Astrocyte (in vitro differentiated cells and primary cell): ENCODE data around the gene FTO. TPM values are rescaled to one million over a fixed set of nuclear protein-coding genes. Genes with fewer than 3 reads are reported as not detected.

Source experiments
- DNase-seq: peaks from one replicate; pipeline ENCODE4 v3.0.0-alpha.2; 2010; ENCODE audit warnings: low read depth
- FAIRE-seq: peaks from 2 replicates; lab custom pipeline; 2011; peaks lifted over from hg19 to GRCh38; lab: Jason Lieb, UNC
- H2AFZ ChIP-seq: 2 replicates; pipeline ENCODE4 v1.6.0; 2012; ENCODE audit warnings: low read depth, low read length, inconsistent platforms
- H3K27ac ChIP-seq: 2 replicates; pipeline ENCODE4 v1.5.1; 2011; ENCODE audit warnings: low read depth, low read length, inconsistent platforms
- H3K27me3 ChIP-seq: 2 replicates; pipeline ENCODE4 v1.6.0; 2011; ENCODE audit warnings: low read length, inconsistent platforms; ENCODE audit not compliant: insufficient read depth
- H3K36me3 ChIP-seq: 2 replicates; pipeline ENCODE4 v1.5.1; 2011; ENCODE audit warnings: low read length, inconsistent platforms; ENCODE audit not compliant: insufficient read depth
- H3K4me1 ChIP-seq: 2 replicates; pipeline ENCODE4 v1.5.1; 2011; ENCODE audit warnings: low read length, inconsistent platforms; ENCODE audit not compliant: insufficient read depth
- H3K4me2 ChIP-seq: 2 replicates; pipeline ENCODE4 v1.6.0; 2012; ENCODE audit warnings: low read length, inconsistent platforms
- H3K4me3 ChIP-seq: 2 replicates; pipeline ENCODE4 v1.5.1; 2011; ENCODE audit warnings: low read depth, mild to moderate bottlenecking, low read length, inconsistent platforms; ENCODE audit not compliant: insufficient read depth
- H3K79me2 ChIP-seq: 2 replicates; pipeline ENCODE4 v1.6.0; 2012; ENCODE audit warnings: mild to moderate bottlenecking, low read length, inconsistent platforms; ENCODE audit not compliant: insufficient read depth
- H3K9ac ChIP-seq: 2 replicates; pipeline ENCODE4 v1.6.0; 2012; ENCODE audit warnings: mild to moderate bottlenecking, low read length, inconsistent platforms
- H3K9me3 ChIP-seq: 2 replicates; pipeline ENCODE4 v1.5.1; 2012; ENCODE audit warnings: low read depth, mild to moderate bottlenecking, low read length, inconsistent platforms; ENCODE audit not compliant: insufficient read depth
- H4K20me1 ChIP-seq: 2 replicates; pipeline ENCODE4 v1.6.0; 2012; ENCODE audit warnings: low read length, inconsistent platforms; ENCODE audit not compliant: insufficient read depth
- H3K27ac Mint-ChIP-seq: one replicate; pipeline ENCODE4 v1.8.0; 2021; ENCODE audit warnings: mild to moderate bottlenecking, mixed read lengths; ENCODE audit not compliant: unreplicated experiment
- H3K27me3 Mint-ChIP-seq: one replicate; pipeline ENCODE4 v1.8.0; 2021; ENCODE audit warnings: low read depth, mixed read lengths; ENCODE audit not compliant: unreplicated experiment
- H3K36me3 Mint-ChIP-seq: one replicate; pipeline ENCODE4 v1.8.0; 2021; ENCODE audit warnings: low read depth, mixed read lengths; ENCODE audit not compliant: unreplicated experiment
- H3K4me1 Mint-ChIP-seq: one replicate; pipeline ENCODE4 v1.8.0; 2021; ENCODE audit warnings: low read depth, mixed read lengths; ENCODE audit not compliant: unreplicated experiment
- H3K4me3 Mint-ChIP-seq: one replicate; pipeline ENCODE4 v1.8.0; 2021; ENCODE audit warnings: mild to moderate bottlenecking, moderate library complexity, mixed read lengths; ENCODE audit not compliant: unreplicated experiment
- H3K9me3 Mint-ChIP-seq: one replicate; pipeline ENCODE4 v1.8.0; 2021; ENCODE audit warnings: mild to moderate bottlenecking, mixed read lengths; ENCODE audit not compliant: unreplicated experiment
- CTCF ChIP-seq: IDR thresholded peaks from 2 replicates; pipeline ENCODE4 v1.5.1; 2011; ENCODE audit warnings: low read depth, mild to moderate bottlenecking, inconsistent platforms, low read length, moderate library complexity; ENCODE audit not compliant: insufficient read depth
- EZH2 ChIP-seq: IDR thresholded peaks from 2 replicates; pipeline ENCODE4 v1.6.1; 2012; ENCODE audit warnings: mild to moderate bottlenecking, low read length, inconsistent platforms; ENCODE audit not compliant: insufficient read depth
- total RNA-seq: library from RNA; stranded (reverse); gene quantifications from 2 replicates; pipeline ENCODE4 v1.2.1, GENCODE V29; 2021

Gene FTO
- total RNA-seq, 1 donor from 2014 or later = 73.1 TPM

GRCh38 chr16:54112451-54113206 is 408.7 kb downstream of the FTO start:
- H3K27me3 ChIP-seq = no peaks in the 10 kb centered on the region
- FAIRE-seq (no peak), DNase-seq (no peak)
- H3K27ac Mint-ChIP-seq = no peak overlapping the region
- H3K9me3 Mint-ChIP-seq = peaks cover 3% of the 10 kb centered on the region
- no peak overlapping the region for H2AFZ ChIP-seq
- H3K4me3 ChIP-seq = no peak overlapping the region
- H3K27ac ChIP-seq = no peak overlapping the region
- H3K36me3 ChIP-seq = no peaks in the 10 kb centered on the region
- no peak overlapping the region for H3K4me3 Mint-ChIP-seq
- H3K36me3 Mint-ChIP-seq = peaks cover 23% of the 10 kb centered on the region
- peaks cover 4% of the 10 kb centered on the region for H3K4me1 ChIP-seq
- H3K9me3 ChIP-seq = no peaks in the 10 kb centered on the region
- H3K27me3 Mint-ChIP-seq = no peaks in the 10 kb centered on the region
- no peak overlapping the region for H3K9ac ChIP-seq
- no peak for TF ChIP-seq CTCF
- no peak for TF ChIP-seq EZH2
- no peaks in the 10 kb centered on the region for H4K20me1 ChIP-seq
- no peak overlapping the region for H3K4me2 ChIP-seq
- H3K79me2 ChIP-seq = no peaks in the 10 kb centered on the region
- peaks cover under 1% of the 10 kb centered on the region for H3K4me1 Mint-ChIP-seq

GRCh38 chr16:54115558-54115957 is 411.6 kb downstream of the FTO start:
- no peak overlapping the region for H3K27ac ChIP-seq
- peaks cover 4% of the 10 kb centered on the region for H3K9me3 Mint-ChIP-seq
- TF ChIP-seq CTCF = no peak
- no peak for TF ChIP-seq EZH2
- no peak overlapping the region for H3K27ac Mint-ChIP-seq
- no peak overlapping the region for H2AFZ ChIP-seq
- H3K36me3 ChIP-seq = no peaks in the 10 kb centered on the region
- H3K79me2 ChIP-seq = no peaks in the 10 kb centered on the region
- FAIRE-seq = no peak
- H3K4me1 Mint-ChIP-seq = no peaks in the 10 kb centered on the region
- H4K20me1 ChIP-seq = no peaks in the 10 kb centered on the region
- no peak overlapping the region for H3K4me3 ChIP-seq
- H3K9me3 ChIP-seq = no peaks in the 10 kb centered on the region
- no peaks in the 10 kb centered on the region for H3K27me3 Mint-ChIP-seq
- no peak for DNase-seq
- H3K27me3 ChIP-seq = no peaks in the 10 kb centered on the region
- H3K4me3 Mint-ChIP-seq = no peak overlapping the region
- peaks cover 4% of the 10 kb centered on the region for H3K4me1 ChIP-seq
- H3K4me2 ChIP-seq = no peak overlapping the region
- H3K36me3 Mint-ChIP-seq = peaks cover 22% of the 10 kb centered on the region
- no peak overlapping the region for H3K9ac ChIP-seq

- H3K9me3 ChIP-seq = no peaks in the 10 kb centered on the region
- no peak overlapping the region for H3K27ac ChIP-seq
- no peaks in the 10 kb centered on the region for H3K36me3 ChIP-seq
- Mint-ChIP-seq H3K9me3 (peaks cover 6% of the 10 kb centered on the region), H3K27ac (no peak overlapping the region), H3K36me3 (peaks cover 19% of the 10 kb centered on the region), H3K27me3 (no peaks in the 10 kb centered on the region), H3K4me3 (no peak overlapping the region), H3K4me1 (no peaks in the 10 kb centered on the region)
- TF ChIP-seq CTCF (no peak), EZH2 (no peak)
- H3K4me3 ChIP-seq = no peak overlapping the region
- no peak for DNase-seq
- H3K9ac ChIP-seq = no peak overlapping the region
- peak overlapping the region; percentile 15 for H3K4me2 ChIP-seq
- H3K4me1 ChIP-seq = peaks cover 4% of the 10 kb centered on the region
- no peak for FAIRE-seq
- H2AFZ ChIP-seq = no peak overlapping the region
- no peaks in the 10 kb centered on the region for H3K27me3 ChIP-seq
- no peaks in the 10 kb centered on the region for H3K79me2 ChIP-seq
- H4K20me1 ChIP-seq = no peaks in the 10 kb centered on the region
Observed at GRCh38 chr16:54116124-54116655, 412.2 kb downstream of the FTO start.
